Testis (tissue), 2 donors: Measurements from ENCODE around the gene CNST.

ENCODE experiments used
- POLR2A ChIP-seq: fragments of 450-650 bp; IDR thresholded peaks from one replicate; pipeline ENCODE4 v1.6.1; 2017; ENCODE audit warnings: antibody characterized with exemption, mild to moderate bottlenecking, moderate library complexity
- TF ChIP-seq, protein P1 (sequence below), 3 experiments: fragments of 450-650 bp in 2 of 3; fragments of 200-600 bp in 1 of 3; sonication (generic) in 1 of 3; IDR thresholded peaks; one replicate each; pipeline ENCODE4 v1.5.1; 2016 to 2019; ENCODE audit warnings: antibody characterized with exemption in 3 of 3, mild to moderate bottlenecking in 2 of 3, moderate library complexity in 1 of 3

DNA sequence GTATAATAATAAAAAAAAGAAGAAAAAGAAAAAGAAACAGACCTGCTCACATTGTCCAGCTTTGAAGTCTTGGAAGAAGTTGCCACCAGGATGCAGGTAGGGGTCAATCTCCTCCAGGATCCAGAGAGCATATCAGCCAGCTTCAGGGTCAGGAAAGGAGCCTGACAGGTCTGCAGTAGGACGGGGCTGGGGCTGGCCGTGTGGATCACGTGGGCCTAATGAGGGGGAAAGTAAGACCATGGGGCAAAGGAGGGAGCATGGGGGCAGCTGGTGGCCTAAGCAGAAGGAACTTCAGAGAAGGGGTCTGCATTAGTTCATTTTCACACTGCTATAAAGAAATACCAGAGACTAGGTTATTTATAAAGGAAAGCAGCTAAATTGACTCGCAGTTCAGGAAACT is 39.9 kb upstream of the CNST start:
- TF ChIP-seq, protein P1, sequence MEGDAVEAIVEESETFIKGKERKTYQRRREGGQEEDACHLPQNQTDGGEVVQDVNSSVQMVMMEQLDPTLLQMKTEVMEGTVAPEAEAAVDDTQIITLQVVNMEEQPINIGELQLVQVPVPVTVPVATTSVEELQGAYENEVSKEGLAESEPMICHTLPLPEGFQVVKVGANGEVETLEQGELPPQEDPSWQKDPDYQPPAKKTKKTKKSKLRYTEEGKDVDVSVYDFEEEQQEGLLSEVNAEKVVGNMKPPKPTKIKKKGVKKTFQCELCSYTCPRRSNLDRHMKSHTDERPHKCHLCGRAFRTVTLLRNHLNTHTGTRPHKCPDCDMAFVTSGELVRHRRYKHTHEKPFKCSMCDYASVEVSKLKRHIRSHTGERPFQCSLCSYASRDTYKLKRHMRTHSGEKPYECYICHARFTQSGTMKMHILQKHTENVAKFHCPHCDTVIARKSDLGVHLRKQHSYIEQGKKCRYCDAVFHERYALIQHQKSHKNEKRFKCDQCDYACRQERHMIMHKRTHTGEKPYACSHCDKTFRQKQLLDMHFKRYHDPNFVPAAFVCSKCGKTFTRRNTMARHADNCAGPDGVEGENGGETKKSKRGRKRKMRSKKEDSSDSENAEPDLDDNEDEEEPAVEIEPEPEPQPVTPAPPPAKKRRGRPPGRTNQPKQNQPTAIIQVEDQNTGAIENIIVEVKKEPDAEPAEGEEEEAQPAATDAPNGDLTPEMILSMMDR (IDR thresholded peaks at IDR 0.05): no peak
- no peak for TF ChIP-seq POLR2A
